Measurements from ENCODE around the gene PCSK2.

The PCSK2 gene

GRCh38 chr20:17334932-17335331 is 108.1 kb downstream of the PCSK2 start:
- no peak for DNase-seq (ENCODE audit: low read depth in 2 of 3, low spot score in 2 of 3)

- no peak for DNase-seq (ENCODE audit: low read depth in 2 of 3, low spot score in 2 of 3)
Measured at GRCh38 chr20:17339000-17339399, 112.2 kb downstream of the PCSK2 start.

- DNase-seq (ENCODE audit: low read depth in 2 of 3, low spot score in 2 of 3), result no peak
Measured at GRCh38 chr20:17343091-17343490, 116.3 kb downstream of the PCSK2 start.

- DNase-seq (ENCODE audit: low read depth in 2 of 3, low spot score in 2 of 3), result no peak
Measured at GRCh38 chr20:17343656-17344452, 117.0 kb downstream of the PCSK2 start.

GRCh38 chr20:17344790-17345189 is 118.0 kb downstream of the PCSK2 start:
- no peak for DNase-seq (ENCODE audit: low read depth in 2 of 3, low spot score in 2 of 3)

GRCh38 chr20:17345321-17345720 is 118.5 kb downstream of the PCSK2 start:
- no peak for DNase-seq (ENCODE audit: low read depth in 2 of 3, low spot score in 2 of 3)

- DNase-seq (ENCODE audit: low read depth in 2 of 3, low spot score in 2 of 3), result no peak
Measured at GRCh38 chr20:17350321-17350720, 123.5 kb downstream of the PCSK2 start.

GRCh38 chr20:17357238-17357637 is 130.4 kb downstream of the PCSK2 start:
- DNase-seq (ENCODE audit: low read depth in 2 of 3, low spot score in 2 of 3), result no peak

- DNase-seq (ENCODE audit: low read depth in 2 of 3, low spot score in 2 of 3), result no peak
Measured at GRCh38 chr20:17358854-17359253, 132.0 kb downstream of the PCSK2 start.

GRCh38 chr20:17364681-17365080 is 137.8 kb downstream of the PCSK2 start:
- DNase-seq (ENCODE audit: low read depth in 2 of 3, low spot score in 2 of 3), result no peak

GRCh38 chr20:17365831-17366230 is 139.0 kb downstream of the PCSK2 start:
- DNase-seq (ENCODE audit: low read depth in 2 of 3, low spot score in 2 of 3), result no peak

- DNase-seq (ENCODE audit: low read depth in 2 of 3, low spot score in 2 of 3), result no peak
Measured at GRCh38 chr20:17369506-17369905, 142.7 kb downstream of the PCSK2 start.

- DNase-seq (ENCODE audit: low read depth in 2 of 3, low spot score in 2 of 3), result no peak
Measured at GRCh38 chr20:17372806-17373440, 146.1 kb downstream of the PCSK2 start.

GRCh38 chr20:17374086-17374485 is 147.2 kb downstream of the PCSK2 start:
- DNase-seq (ENCODE audit: low read depth in 2 of 3, low spot score in 2 of 3), result no peak

- no peak for DNase-seq (ENCODE audit: low read depth in 2 of 3, low spot score in 2 of 3)
Measured at GRCh38 chr20:17376031-17376430, 149.2 kb downstream of the PCSK2 start.

GRCh38 chr20:17377231-17377630 is 150.4 kb downstream of the PCSK2 start:
- no peak for DNase-seq (ENCODE audit: low read depth in 2 of 3, low spot score in 2 of 3)

GRCh38 chr20:17379651-17380050 is 152.8 kb downstream of the PCSK2 start:
- DNase-seq (ENCODE audit: low read depth in 2 of 3, low spot score in 2 of 3), result no peak

GRCh38 chr20:17380801-17381200 is 154.0 kb downstream of the PCSK2 start:
- DNase-seq (ENCODE audit: low read depth in 2 of 3, low spot score in 2 of 3), result no peak

GRCh38 chr20:17381724-17382123 is 154.9 kb downstream of the PCSK2 start:
- no peak for DNase-seq (ENCODE audit: low read depth in 2 of 3, low spot score in 2 of 3)

GRCh38 chr20:17385798-17386197 is 159.0 kb downstream of the PCSK2 start:
- DNase-seq (ENCODE audit: low read depth in 2 of 3, low spot score in 2 of 3), result no peak

- DNase-seq (ENCODE audit: low read depth in 2 of 3, low spot score in 2 of 3), result no peak
Measured at GRCh38 chr20:17390655-17391054, 163.8 kb downstream of the PCSK2 start.

- DNase-seq (ENCODE audit: low read depth in 2 of 3, low spot score in 2 of 3), result no peak
Measured at GRCh38 chr20:17391127-17391771, 164.4 kb downstream of the PCSK2 start.
